Measurements from ENCODE around the gene PSMA6.
"Not testable (repeated sequence)": the region's sequence is repeated elsewhere in the genome, so short reads cannot be mapped to it uniquely, and the experiment has no call there.

Gene PSMA6

DNA sequence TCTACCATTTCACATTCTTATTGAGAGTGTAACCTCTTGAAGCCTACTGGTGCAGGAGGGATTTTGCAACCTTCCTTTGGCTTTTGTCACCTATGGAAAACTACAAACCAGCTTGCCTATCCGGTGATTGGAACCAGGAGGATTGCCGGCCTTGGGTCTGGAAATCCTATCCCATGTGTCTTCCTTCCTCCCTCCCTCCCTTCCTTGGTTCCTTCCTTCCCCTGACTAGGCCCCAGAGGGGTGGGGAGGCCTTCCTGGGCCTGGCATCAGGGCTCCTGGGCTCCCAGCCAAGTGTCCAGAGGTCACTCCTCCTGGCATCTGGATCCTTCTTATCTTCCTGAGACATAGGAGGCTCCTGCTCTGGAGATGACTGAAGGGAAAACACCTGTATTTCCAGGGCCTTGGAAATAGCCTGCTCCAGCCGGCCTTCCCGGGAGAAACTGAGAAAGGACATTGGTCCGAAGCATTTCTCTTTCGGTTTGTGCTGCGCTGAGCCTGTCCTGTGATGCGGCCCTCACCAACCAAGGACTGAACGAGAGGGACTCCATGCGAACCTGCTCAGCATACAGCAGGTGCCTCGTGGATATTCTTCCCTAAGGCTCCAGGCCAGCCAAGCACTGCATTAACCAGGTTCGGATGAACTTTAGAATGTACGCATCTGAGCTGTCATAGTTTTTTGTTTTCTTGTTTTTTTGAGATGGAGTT, 43.4 kb downstream of the PSMA6 start:
- ChIA-PET CTCF (no interaction called here), POLR2A (no interaction called here)
- H3K36me3 ChIP-seq (ENCODE audit: control insufficient read depth in 2 of 2, insufficient read depth in 1 of 2, low read length in 2 of 2) = no peaks in the 10 kb centered on the region
- no peak overlapping the region for H3K4me3 ChIP-seq (ENCODE audit: low read depth, low read length)
- TF ChIP-seq RBAK (tag by site-specific recombination; IDR thresholded peaks at IDR 0.05) = no peak
- TF ChIP-seq, protein P1, sequence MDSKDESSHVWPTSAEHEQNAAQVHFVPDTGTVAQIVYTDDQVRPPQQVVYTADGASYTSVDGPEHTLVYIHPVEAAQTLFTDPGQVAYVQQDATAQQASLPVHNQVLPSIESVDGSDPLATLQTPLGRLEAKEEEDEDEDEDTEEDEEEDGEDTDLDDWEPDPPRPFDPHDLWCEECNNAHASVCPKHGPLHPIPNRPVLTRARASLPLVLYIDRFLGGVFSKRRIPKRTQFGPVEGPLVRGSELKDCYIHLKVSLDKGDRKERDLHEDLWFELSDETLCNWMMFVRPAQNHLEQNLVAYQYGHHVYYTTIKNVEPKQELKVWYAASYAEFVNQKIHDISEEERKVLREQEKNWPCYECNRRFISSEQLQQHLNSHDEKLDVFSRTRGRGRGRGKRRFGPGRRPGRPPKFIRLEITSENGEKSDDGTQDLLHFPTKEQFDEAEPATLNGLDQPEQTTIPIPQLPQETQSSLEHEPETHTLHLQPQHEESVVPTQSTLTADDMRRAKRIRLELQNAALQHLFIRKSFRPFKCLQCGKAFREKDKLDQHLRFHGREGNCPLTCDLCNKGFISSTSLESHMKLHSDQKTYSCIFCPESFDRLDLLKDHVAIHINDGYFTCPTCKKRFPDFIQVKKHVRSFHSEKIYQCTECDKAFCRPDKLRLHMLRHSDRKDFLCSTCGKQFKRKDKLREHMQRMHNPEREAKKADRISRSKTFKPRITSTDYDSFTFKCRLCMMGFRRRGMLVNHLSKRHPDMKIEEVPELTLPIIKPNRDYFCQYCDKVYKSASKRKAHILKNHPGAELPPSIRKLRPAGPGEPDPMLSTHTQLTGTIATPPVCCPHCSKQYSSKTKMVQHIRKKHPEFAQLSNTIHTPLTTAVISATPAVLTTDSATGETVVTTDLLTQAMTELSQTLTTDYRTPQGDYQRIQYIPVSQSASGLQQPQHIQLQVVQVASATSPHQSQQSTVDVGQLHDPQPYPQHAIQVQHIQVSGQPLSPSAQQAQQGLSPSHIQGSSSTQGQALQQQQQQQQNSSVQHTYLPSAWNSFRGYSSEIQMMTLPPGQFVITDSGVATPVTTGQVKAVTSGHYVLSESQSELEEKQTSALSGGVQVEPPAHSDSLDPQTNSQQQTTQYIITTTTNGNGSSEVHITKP (tag by site-specific recombination; IDR thresholded peaks at IDR 0.05) = peak; percentile 88
- H3K4me1 ChIP-seq (ENCODE audit: control insufficient read depth, insufficient read depth, low read length) = peaks cover 3% of the 10 kb centered on the region; the same call in 1 of the 2 replicates
- no peaks in the 10 kb centered on the region for H3K9me3 ChIP-seq (ENCODE audit: control insufficient read depth, insufficient read depth, low read depth, low read length)
- no peak overlapping the region; the same call in 1 of the 2 replicates for H3K27ac ChIP-seq (ENCODE audit: extremely low read depth, low read depth, low read length)

DNA sequence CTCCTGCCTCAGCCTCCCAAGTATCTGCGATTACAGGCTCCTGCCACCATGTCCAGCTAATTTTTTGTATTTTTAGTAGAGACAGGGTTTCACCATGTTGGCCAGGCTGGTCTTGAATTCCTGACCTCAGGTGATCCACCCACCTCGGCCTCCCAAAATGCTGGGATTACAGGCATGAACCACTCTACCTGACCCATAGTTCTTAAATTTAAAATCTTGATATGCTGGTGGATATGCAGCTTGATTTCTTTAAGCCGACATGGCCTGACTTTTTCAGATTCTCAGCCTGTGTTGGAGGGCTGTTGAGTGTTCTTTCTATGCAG, 44.0 kb downstream of the PSMA6 start:
- POLR2A ChIA-PET; CTCF ChIA-PET; H3K4me3 ChIP-seq (ENCODE audit: low read depth, low read length); H3K36me3 ChIP-seq (ENCODE audit: control insufficient read depth in 2 of 2, insufficient read depth in 1 of 2, low read length in 2 of 2); H3K27ac ChIP-seq (ENCODE audit: extremely low read depth, low read depth, low read length); H3K4me1 ChIP-seq (ENCODE audit: control insufficient read depth, insufficient read depth, low read length); H3K9me3 ChIP-seq (ENCODE audit: control insufficient read depth, insufficient read depth, low read depth, low read length): not testable (repeated sequence)

DNA sequence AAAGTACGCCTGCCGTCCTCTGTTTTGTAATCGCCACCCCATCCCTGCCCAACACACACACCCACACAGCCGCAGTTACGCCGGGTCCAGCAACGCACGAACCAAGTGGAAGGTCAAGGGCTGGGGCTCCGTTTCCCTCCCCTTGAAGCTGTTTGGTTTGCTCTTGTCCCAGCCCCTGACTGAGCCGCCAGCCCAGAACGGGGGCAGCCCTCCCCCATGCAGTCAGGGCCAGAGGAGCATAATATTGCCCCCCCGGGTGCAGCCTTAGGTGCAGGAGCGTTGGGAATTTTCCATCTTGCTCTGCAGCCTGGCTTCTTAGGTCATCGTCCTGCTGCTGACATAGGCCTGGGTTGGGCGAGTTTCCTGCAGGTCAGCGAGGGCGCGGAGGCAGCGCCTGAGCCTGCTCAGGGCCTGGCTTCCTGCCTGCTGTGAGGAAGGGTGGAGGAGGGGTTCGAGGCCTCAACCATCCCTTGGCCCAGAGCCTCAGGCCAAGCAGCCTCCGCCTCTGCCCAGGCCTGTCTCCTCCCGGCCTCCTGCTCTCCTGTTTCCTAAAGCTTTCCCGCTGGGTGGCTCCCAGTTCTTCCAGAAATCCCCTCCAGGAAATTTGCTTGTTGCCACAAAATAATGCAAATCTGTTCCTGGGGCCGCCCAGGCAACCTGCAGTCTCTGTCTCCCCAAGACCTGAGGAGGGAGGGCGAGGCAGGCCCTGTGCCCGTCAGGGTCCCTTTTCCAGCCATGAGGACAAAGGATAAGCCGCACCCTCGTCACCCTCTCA, 44.5 kb downstream of the PSMA6 start:
- no peaks in the 10 kb centered on the region for H3K9me3 ChIP-seq (ENCODE audit: control insufficient read depth, insufficient read depth, low read depth, low read length)
- CTCF ChIA-PET = no interaction called here
- POLR2A ChIA-PET = no interaction called here
- TF ChIP-seq, protein P2, sequence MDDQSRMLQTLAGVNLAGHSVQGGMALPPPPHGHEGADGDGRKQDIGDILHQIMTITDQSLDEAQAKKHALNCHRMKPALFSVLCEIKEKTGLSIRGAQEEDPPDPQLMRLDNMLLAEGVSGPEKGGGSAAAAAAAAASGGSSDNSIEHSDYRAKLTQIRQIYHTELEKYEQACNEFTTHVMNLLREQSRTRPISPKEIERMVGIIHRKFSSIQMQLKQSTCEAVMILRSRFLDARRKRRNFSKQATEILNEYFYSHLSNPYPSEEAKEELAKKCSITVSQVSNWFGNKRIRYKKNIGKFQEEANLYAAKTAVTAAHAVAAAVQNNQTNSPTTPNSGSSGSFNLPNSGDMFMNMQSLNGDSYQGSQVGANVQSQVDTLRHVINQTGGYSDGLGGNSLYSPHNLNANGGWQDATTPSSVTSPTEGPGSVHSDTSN (CRISPR knock-in tag; IDR thresholded peaks at IDR 0.05) = no peak
- TF ChIP-seq HOXC10 (CRISPR knock-in tag; IDR thresholded peaks at IDR 0.05) (no peak), ZNF175 (tag by site-specific recombination; IDR thresholded peaks at IDR 0.05) (no peak), ZNF37A (tag by site-specific recombination; IDR thresholded peaks at IDR 0.05) (no peak), ZBTB1 (tag by site-specific recombination; IDR thresholded peaks at IDR 0.05) (no peak), ZNF768 (tag by site-specific recombination; IDR thresholded peaks at IDR 0.05) (no peak), ZNF324 (tag by site-specific recombination; IDR thresholded peaks at IDR 0.05) (no peak), ZNF777 (tag by site-specific recombination; IDR thresholded peaks at IDR 0.05; ENCODE audit: borderline replicate concordance) (no peak), ZNF837 (tag by site-specific recombination; IDR thresholded peaks at IDR 0.05) (no peak), ZFHX2 (tag by site-specific recombination; conservative IDR thresholded peaks at IDR 0.05) (0 out of 2 replicates have a peak, but pooled peaks have one; percentile 14), ZNF571 (tag by site-specific recombination; IDR thresholded peaks at IDR 0.05) (no peak), RBAK (tag by site-specific recombination; IDR thresholded peaks at IDR 0.05) (no peak), ZNF302 (tag by site-specific recombination; IDR thresholded peaks at IDR 0.05; ENCODE audit: low read depth) (no peak), ZSCAN23 (tag by site-specific recombination; IDR thresholded peaks at IDR 0.05) (no peak), ZNF394 (tag by site-specific recombination; IDR thresholded peaks at IDR 0.05; ENCODE audit: borderline replicate concordance) (no peak), ZNF16 (tag by site-specific recombination; IDR thresholded peaks at IDR 0.05; ENCODE audit: low read depth) (no peak), ZNF785 (tag by site-specific recombination; IDR thresholded peaks at IDR 0.05) (no peak), ZNF335 (tag by site-specific recombination; conservative IDR thresholded peaks at IDR 0.05) (no peak)
- TF ChIP-seq, protein P3, sequence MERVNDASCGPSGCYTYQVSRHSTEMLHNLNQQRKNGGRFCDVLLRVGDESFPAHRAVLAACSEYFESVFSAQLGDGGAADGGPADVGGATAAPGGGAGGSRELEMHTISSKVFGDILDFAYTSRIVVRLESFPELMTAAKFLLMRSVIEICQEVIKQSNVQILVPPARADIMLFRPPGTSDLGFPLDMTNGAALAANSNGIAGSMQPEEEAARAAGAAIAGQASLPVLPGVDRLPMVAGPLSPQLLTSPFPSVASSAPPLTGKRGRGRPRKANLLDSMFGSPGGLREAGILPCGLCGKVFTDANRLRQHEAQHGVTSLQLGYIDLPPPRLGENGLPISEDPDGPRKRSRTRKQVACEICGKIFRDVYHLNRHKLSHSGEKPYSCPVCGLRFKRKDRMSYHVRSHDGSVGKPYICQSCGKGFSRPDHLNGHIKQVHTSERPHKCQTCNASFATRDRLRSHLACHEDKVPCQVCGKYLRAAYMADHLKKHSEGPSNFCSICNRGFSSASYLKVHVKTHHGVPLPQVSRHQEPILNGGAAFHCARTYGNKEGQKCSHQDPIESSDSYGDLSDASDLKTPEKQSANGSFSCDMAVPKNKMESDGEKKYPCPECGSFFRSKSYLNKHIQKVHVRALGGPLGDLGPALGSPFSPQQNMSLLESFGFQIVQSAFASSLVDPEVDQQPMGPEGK (tag by site-specific recombination; IDR thresholded peaks at IDR 0.05) = 0 out of 2 replicates have a peak, but pooled peaks have one; percentile 18
- TF ChIP-seq, protein P4, sequence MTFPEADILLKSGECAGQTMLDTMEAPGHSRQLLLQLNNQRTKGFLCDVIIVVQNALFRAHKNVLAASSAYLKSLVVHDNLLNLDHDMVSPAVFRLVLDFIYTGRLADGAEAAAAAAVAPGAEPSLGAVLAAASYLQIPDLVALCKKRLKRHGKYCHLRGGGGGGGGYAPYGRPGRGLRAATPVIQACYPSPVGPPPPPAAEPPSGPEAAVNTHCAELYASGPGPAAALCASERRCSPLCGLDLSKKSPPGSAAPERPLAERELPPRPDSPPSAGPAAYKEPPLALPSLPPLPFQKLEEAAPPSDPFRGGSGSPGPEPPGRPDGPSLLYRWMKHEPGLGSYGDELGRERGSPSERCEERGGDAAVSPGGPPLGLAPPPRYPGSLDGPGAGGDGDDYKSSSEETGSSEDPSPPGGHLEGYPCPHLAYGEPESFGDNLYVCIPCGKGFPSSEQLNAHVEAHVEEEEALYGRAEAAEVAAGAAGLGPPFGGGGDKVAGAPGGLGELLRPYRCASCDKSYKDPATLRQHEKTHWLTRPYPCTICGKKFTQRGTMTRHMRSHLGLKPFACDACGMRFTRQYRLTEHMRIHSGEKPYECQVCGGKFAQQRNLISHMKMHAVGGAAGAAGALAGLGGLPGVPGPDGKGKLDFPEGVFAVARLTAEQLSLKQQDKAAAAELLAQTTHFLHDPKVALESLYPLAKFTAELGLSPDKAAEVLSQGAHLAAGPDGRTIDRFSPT (tag by site-specific recombination; IDR thresholded peaks at IDR 0.05) = no peak

More for the DNA sequence above, 44.5 kb downstream of the PSMA6 start:
- no peak overlapping the region for H3K4me3 ChIP-seq (ENCODE audit: low read depth, low read length)
- no peaks in the 10 kb centered on the region for H3K36me3 ChIP-seq (ENCODE audit: control insufficient read depth in 2 of 2, insufficient read depth in 1 of 2, low read length in 2 of 2)
- H3K4me1 ChIP-seq (ENCODE audit: control insufficient read depth, insufficient read depth, low read length) = peaks cover 3% of the 10 kb centered on the region; the same call in 1 of the 2 replicates
- no peak overlapping the region for H3K27ac ChIP-seq (ENCODE audit: extremely low read depth, low read depth, low read length)
